ENCODE data around the gene CCT7.
A peak's percentile ranks its signal among the peaks of the same experiment; 100 is the strongest.

Gene CCT7

DNA sequence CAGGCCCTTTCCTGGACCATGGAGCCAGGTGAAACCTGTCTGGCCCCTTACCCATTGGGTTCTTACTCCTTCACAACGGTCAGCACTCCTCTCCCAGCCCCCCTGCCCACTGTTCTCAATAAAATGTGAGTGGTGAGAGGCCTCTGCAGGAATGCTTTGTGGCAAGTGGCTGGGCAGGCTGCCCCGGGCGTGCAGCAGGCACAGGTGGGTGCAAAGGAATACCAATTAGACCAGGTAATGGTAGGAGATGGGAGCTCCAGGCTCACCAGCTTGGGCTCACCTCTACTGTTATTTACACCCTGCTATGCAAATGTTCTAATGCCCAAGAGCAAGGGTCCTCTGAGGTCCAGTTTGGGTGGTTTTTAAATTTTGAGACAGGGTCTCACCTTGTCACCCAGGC lies 7.0 kb upstream of the CCT7 start:
- DNase-seq, result no peak

DNA sequence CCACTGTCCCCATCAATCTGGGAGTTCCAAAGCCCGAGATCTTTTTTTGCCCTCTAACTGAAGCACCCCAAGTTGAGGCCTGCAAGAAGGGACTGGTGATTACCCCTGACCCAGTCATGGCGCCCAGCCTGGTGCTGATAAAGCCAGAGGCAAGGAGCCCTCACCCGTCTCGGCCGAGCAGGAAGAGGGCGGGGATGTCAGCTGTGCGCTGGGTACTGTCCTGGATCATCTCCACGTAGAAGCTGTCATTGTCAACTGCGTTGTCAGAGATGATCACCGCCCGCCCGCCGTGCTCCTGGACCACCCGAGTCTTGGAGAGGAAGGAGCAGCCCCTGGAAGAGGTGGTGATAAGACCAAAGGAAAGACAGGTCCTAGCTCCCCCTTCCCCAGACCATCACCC lies 5.5 kb upstream of the CCT7 start:
- DNase-seq, result no peak

DNA sequence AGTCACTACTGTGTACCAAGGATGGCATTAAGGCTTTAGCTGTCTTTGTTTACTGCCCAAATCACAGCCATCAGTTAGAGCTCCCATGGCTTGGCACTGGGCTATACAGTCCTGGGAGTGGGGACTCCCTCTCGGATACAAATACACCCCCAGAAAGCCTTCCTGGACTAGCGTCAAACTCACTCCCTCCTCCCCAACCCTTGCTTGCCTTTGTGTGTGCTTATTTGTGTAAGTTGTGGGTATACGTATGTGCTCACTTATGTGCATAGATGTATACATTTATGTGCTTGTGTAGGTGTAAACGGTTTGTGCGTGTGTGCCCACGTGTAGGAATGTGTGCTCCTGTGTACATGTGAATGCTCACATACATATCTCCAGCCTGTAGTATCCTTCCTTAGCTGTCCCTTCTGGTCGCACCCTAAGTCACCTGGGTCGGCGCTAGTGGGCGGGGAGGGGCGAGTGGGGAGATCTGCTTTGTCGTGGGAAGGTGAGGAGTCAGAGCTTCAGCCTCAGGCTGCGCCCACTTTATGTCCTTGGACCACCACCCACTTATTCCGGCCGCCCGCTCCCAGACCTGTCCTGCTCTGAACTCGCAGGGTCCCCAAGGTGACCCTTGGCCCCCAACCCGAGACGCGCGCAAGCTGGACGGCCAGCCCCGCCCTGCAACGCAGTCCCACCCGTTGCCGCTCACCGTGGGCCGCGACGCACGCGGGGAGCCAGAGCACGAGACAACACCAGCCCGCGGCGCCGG lies 1.5 kb upstream of the CCT7 start:
- peak; percentile 6 for DNase-seq

DNA sequence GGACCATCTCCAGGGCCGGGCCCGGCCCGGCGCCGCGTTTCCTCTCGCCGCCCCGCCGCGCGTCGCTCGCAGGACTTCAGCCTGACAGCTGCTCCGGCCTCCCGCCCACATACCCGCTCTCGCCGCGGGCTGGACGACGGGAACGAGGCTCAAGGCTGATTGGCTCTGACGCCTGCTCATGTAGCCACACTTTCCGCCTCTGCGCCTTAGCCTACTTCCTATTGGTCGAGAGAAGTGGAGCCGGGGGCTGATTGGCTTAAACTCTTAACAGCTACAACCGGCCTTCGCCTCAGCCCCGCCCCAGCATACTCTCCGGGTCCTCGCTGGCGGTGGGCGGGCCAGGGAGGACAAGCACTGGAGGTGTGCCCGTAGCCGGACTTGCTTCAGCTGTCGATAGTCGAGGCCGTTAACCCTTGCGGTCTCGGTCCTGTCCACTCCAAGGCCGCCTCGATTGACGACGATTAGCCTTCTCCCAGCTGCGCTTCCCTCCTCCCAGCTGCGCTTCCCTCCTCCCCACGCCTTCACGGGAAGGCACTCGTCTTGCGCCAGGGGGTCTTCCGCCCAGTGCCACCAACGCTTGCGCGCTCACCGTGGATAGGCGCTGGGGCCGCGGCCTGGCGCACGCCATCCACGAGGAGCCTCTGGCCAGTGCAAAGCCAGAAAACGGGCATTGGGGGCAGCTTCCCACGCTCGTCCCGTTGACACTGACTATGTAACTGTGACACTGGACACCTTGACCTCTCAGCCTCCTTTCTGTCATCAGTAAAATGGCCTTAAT lies 765 bp upstream of the CCT7 start, which contains the start of gene PRADC1:
PRADC1 (minus strand) TSS at position 86 of the 778 bp plus-strand sequence; CDS start at position 7, 79 bp downstream.
- peak; percentile 100 for DNase-seq

DNA sequence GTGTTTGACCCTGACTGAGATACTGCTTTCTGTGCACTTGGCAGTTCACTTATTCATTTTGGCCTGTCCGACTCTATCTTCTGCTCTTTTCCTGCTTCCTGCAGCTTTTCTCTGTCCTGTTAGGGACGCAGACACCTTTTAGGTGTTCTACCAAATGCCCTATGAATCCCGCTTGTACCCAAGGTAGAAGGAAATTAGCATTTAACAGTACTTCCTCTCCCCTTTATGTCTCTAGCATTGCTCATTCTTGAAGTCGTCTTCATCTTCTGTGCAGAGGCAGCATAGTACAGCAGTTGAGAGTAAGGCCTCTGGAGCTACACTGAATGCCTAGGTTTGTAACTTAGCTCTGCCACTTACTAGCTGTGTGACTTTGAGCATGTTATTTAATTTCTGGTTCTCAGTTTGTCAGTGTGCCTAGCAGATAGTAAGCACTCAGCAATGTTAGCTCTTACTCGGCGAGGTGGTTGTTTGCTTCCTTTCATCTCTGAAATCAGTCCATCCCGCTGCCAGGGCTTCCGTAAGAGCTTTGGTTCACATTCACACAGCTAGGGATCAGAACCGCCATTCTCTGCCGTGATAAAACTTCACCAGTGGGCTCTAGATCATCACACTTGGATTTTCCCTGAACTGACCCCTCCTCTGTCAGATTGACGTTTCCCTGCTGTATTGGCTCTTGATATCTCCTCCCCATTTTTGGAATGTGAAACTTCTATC lies 1.4 kb downstream of the CCT7 start:
- no peak for DNase-seq

DNA sequence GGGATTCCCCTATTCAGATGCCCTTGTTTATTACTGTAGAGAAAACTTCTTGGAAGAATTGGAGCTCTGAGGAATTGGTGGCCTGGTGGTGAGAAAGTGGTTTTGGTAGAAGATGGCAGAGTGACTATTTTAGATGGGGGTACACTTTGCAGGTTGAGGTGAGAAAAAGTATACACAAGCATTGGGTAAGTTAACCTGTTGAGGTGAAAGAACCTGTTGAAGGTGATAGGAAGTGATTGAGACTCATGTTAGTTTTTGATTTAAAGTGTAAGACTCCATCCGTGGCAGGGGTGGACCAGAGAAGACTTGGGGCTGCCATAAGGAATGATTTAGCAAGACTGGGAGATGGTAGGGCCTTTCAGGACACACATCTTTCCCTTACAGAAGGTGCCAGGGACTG lies 3.1 kb downstream of the CCT7 start:
- DNase-seq, result no peak

DNA sequence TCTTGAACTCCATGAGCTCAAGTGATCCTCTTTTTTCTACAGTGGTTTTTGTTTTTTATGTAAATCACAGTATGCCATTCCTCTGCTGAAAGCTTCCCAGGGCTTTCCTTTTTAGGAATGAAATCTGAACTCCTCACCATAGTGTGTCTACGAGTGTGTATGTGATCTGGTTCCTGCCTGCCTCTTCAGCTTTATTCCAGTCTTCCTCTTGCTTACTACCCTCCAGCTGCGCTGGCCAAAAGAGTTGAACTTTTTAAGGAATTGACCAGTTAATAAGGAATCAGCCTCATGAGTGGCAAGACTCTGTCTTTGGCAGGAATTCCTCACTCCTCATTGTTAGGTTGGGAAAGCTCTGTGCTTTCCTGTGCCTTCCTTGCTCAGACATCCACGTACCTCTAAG lies 4.0 kb downstream of the CCT7 start:
- no peak for DNase-seq

DNA sequence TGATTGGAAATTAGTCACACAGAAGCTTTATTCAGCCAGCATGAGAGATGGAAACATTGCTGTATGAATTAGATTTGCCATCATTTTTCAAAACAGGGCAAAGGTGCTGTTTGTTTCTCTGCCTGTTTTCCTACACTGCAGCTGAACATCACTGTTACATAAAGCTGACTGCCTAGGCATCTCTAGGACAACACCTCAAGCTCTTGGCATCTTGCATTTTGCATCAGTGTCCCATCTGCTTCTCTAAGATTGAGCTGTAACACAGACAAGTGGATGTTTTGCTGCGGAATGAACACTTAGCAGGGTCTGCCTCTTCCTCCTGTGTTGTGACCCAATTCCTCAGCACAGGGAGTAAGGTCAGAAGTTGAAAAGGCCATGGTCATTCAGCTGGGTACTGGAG lies 4.9 kb downstream of the CCT7 start:
- no peak for DNase-seq

DNA sequence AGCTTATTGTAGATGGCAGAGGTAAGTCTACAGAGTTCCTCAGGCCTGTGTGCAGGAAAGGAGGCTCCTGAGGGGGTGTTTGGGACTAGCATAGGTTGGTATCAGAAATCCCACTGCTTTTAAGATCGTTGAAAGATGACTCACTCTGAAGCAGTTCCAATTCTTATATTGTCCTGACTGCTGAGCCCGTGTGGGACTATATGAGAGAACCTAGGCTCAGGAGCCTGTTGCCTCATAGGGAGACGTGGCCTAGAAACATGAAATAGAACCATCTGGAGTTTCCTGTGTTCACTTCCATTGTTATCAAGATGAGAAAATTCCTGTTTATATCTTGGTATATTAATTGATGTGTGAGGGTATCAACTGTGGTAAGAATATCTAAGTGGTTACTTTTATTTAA lies 5.7 kb downstream of the CCT7 start:
- DNase-seq, result no peak

DNA sequence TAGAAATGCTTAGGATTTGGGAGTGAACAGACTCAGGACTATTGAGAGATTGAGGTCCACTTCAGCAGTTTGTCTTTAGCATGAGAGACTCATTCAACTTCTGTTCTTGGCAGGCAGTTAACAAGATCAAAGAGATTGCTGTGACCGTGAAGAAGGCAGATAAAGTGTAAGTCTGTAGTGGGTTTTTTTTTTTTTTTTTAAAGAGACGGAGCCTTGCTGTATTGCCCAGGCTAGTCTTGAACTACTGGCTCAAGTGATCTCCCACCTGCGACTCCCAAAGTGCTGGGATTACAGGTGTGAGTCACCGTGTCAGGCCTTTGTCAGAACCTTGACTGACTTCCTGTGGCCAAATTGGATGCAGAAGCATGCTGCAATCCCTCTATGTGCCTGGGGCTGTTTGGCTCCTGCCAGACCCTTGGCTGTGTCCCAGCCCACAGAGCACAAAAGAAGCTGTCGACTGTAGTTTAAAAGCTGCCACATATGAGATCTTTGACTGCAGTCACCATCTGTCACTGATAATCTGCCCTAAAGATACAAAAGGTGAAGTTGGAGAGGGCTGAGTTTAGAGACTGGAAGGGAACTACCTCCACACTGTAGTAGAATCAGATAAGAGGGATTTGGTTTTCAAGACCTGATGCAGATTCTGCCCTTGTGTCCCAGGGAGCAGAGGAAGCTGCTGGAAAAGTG lies 9.9 kb downstream of the CCT7 start:
- DNase-seq, result no peak

DNA sequence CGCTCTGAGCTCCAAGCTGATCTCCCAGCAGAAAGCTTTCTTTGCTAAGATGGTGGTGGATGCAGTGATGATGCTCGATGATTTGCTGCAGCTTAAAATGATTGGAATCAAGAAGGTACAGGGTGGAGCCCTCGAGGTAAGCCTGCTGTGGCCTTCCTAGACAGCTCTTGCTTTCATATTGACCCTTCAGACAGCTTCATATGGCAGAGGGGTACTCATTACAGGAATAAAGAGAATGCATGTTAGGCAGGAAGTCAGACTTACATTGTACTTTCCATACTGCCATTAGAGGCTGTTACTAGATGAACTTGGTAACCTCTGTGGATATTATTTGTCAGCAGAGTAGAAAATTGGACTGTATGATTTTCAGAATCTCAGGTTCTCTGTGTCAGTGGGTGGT lies 10.5 kb downstream of the CCT7 start:
- no peak for DNase-seq

DNA sequence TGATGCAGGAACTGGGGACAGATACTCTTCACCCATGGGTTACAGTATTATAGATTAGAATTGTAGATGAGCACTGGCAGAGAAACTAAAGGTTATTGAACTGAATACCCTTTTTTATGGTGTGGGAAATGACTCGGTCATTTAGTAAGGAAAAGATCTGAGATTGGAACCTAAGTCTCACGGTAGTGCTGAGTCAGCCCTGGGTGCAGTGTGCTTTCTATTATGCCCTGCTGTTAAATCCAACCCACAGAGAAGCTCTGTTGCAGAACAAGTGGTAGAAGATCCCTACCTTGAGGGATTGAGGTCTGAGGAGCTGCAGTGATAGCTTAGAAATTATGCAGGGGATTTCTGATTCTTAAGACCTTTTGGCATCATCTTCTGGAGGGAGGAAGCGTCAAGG lies 12.7 kb downstream of the CCT7 start:
- DNase-seq, result no peak

DNA sequence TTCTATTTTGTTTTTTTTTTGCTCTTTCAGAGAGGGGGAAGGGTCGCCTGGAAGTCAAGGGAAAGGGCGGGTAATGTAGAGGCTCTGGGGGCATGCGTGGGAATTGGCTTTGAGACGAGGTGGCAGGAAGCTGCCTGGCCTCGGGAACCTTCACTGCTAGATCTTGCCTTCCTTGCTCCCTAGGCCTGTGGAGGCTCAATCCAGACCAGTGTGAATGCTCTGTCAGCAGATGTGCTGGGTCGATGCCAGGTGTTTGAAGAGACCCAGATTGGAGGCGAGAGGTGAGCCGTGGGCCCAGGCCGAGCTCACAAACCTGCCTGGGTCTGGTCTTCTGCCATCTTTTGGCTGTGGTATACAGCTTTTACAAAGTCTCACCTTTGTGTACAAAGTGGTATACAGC lies 15.5 kb downstream of the CCT7 start:
- no peak for DNase-seq

DNA sequence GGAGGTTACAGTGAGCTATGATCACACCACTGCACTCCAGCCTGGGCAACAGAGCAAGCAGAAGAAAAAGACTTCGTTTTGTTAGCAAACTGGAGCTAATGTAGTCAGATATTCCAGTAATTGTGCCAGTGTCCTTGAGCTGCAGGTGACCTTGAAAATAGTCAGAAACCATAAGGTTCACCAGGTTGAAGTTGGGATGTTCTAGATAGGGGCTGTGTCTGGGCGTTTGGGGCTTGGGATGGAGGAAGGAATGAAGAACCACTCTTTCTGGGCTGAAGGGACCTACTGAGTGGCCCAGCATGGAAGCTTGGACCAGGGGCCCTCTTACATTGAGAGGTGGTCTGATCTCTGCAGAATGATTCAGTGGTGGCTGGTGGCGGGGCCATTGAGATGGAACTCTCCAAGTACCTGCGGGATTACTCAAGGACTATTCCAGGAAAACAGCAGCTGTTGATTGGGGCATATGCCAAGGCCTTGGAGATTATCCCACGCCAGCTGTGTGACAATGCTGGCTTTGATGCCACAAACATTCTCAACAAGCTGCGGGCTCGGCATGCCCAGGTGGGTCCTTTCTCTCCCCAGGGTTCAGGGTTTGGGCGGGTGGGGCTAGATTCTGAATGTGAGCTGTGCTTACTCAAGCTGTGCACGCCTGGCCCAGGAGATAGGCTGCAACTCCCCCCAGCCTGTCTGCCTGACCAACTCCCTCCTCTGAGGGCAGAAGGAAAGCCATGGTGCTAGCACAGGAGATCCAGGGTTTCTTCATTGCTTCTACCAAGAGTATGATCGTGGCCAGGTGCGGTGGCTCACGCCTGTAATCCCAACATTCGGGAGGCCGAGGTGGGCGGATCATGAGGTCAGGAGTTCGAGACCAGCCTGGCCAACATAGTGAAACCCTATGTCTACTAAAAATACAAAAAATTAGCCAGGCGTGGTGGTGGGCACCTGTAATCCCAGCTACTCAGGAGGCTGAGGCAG lies 17.1 kb downstream of the CCT7 start:
- DNase-seq, result no peak

DNA sequence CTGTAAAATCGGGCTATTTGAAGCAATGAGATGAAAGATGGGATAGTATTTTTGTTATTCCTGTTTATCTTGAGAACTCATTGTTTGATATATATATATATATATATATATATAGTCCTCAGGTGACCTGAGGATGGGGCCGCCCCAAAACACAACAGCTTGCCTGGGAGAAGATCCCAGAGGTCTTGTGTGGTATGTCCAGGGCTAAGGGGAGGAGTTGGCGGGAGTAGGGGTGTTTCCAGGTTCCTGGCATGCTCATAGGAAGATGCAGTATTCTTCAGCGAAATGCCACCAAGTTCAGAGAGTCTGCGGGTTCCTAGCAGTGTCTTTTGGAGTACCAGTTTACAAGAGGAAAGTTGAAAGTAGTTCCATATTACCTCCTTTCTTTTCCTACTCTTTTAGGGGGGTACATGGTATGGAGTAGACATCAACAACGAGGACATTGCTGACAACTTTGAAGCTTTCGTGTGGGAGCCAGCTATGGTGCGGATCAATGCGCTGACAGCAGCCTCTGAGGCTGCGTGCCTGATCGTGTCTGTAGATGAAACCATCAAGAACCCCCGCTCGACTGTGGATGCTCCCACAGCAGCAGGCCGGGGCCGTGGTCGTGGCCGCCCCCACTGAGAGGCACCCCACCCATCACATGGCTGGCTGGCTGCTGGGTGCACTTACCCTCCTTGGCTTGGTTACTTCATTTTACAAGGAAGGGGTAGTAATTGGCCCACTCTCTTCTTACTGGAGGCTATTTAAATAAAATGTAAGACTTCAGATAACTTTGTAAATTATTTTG lies 18.3 kb downstream of the CCT7 start:
- no peak for DNase-seq

DNA sequence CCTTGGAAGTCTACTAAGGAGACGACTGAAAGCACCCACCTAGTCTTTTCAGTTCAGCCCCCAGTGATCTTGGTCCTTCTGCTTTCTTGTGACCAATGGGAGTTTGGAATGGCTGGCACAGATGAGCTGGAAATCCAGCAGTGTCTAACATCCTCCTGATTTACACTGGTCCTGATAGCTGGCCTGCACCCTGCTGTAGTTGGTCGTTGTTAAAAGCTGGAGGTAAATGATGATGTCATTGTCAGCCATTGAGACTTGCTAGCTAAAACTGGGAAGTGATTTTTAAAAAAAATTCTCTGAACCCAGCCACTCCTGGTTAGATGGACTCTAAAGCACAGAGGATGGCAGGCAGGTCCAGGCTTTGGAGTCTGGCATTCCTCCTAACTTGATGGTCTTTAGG lies 19.3 kb downstream of the CCT7 start:
- peak; percentile 6 for DNase-seq

DNA sequence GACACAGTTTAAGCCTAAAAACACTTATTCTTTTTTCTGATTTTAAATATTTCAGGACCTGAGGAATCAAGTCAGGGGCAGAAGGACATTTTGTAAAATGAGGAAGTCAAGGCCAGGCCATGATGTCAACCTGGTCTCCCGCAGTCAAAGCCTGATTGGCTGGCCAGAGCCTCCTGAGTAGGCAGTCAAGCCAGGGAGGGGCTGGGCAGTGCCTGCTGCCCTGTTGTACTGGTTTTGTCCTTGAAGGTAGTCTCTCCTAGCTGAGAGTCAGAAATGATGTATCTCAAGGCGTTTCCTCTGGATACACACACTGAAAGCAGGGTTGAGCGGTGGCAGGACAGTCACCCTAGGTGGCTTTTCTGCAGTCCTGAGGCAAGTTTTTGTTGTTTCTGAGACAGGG lies 19.8 kb downstream of the CCT7 start:
- peak; percentile 70 for DNase-seq

DNA sequence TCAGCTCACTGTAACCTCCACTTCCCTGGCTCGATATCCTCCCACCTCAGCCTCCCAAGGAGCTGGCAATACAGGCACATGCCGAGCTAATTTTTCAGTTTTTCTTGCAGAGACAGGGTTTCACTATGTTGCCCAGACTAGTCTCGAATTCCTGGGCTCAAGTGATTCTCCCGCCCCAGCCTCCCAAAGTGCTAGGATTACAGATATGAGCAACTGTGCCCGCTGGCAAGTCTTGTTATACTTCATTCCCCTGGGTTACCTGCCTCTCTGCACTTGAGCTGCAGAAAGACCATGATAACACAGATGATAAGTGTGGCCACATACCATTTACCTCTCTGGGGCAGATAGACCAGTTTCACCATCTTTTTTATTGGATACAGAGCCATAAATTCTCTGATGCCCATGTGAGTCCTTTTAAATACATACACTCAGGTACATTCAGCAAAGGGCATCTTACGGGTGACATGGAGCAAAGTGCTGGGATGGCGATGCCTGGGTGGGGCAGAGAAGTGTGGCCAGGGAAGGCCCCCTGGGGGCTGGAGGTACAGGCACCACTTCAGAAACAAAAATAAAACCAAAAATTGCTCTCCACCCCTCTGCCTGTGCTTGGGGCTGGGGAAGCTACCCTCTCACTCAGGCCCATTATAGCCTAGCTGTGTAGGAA lies 20.4 kb downstream of the CCT7 start:
- DNase-seq, result no peak

DNA sequence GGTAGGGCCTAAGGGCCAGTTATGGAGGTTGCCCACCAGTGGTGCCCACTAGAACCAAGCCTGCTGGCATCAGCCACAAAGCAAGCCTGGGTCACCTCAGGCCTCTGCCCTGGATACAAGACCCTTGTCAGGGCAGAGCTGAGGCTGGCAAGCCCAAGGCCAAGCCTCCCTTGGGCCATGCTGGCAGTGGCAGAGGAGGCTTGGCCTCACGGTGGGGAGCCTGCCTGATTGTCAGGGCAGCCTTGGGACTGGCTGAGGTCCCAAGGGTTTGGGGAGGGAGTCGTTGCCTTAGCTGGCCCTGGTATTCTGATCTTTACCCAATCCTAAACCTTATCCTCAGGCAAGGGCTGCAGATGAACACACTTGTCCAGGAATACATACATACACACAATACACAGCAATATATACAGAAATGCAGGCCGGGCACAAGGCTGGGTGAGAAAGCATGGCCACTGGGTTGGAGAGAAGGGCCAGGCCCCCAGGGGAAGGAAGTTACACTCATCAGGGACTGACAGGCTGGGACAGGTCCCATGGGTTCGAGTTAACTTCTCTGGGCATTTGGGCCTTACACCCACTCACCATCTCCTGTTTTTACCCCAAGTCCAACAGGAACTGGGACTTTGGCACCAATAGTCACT lies 21.0 kb downstream of the CCT7 start:
- DNase-seq, result no peak
